Head of caudate nucleus (tissue), 42 donors: ENCODE results near the gene NTRK2.

Experiments
- DNase-seq, 42 donors: peaks; one replicate each; pipeline versions ENCODE4 v3.0.0 to v3.0.0-alpha.2; 2020 to 2021; ENCODE audit warnings: mixed read lengths in 7 of 42
- intact Hi-C: fragments of 100-400 bp; cut with DNase I; formaldehyde crosslinking; loops from one replicate; pipeline ENCODE4 v1.15.0; 2022

Gene NTRK2

GRCh38 chr9:84860249-84861115, 191.0 kb downstream of the NTRK2 start:
- intact Hi-C loops = loop anchor here (10.0 kb wide), 1 partner anchor 64 kb away; no protein-coding TSS in a partner anchor
- peak in 3 of 42 donors; percentile 7 to 20 (median 9) for DNase-seq

- intact Hi-C loops = loop anchor here (10.0 kb wide), 1 partner anchor 63 kb away; no protein-coding TSS in a partner anchor
- no peak for DNase-seq
Measured at GRCh38 chr9:84861455-84861854, 191.9 kb downstream of the NTRK2 start.

- intact Hi-C loops = loop anchor here (10.0 kb wide), 1 partner anchor 62 kb away; no protein-coding TSS in a partner anchor
- no peak for DNase-seq
Measured at GRCh38 chr9:84862308-84862707, 192.8 kb downstream of the NTRK2 start.

- peak in 9 of 42 donors; percentile 6 to 67 (median 32) for DNase-seq
- intact Hi-C loops = loop anchor here (10.0 kb wide), 1 partner anchor 62 kb away; no protein-coding TSS in a partner anchor
Measured at GRCh38 chr9:84862810-84863287, 193.3 kb downstream of the NTRK2 start.

GRCh38 chr9:84863372-84863771, 193.8 kb downstream of the NTRK2 start:
- intact Hi-C loops = loop anchor here (10.0 kb wide), 1 partner anchor 61 kb away; no protein-coding TSS in a partner anchor
- DNase-seq = no peak

GRCh38 chr9:84866396-84867175, 197.1 kb downstream of the NTRK2 start:
- no peak for DNase-seq
- intact Hi-C loops = loop anchor here (10.0 kb wide), 1 partner anchor 58 kb away; no protein-coding TSS in a partner anchor

GRCh38 chr9:84867186-84867585, 197.7 kb downstream of the NTRK2 start:
- no peak for DNase-seq
- intact Hi-C loops = loop anchor here (10.0 kb wide), 1 partner anchor 58 kb away; no protein-coding TSS in a partner anchor

GRCh38 chr9:84869091-84869490, 199.6 kb downstream of the NTRK2 start:
- no peak for DNase-seq
- intact Hi-C loops = loop anchor here (10.0 kb wide), 1 partner anchor 56 kb away; no protein-coding TSS in a partner anchor

GRCh38 chr9:84871983-84872382, 202.5 kb downstream of the NTRK2 start:
- no peak for DNase-seq
- intact Hi-C loops = no loop called here

GRCh38 chr9:84874022-84874421, 204.5 kb downstream of the NTRK2 start:
- DNase-seq = no peak
- intact Hi-C loops = no loop called here

- DNase-seq = no peak
- intact Hi-C loops = no loop called here
Measured at GRCh38 chr9:84874596-84874995, 205.1 kb downstream of the NTRK2 start.

- intact Hi-C loops = no loop called here
Measured at GRCh38 chr9:84875193-84875592, 205.7 kb downstream of the NTRK2 start.

GRCh38 chr9:84879631-84880030, 210.1 kb downstream of the NTRK2 start:
- intact Hi-C loops = no loop called here
- DNase-seq = no peak

More at GRCh38 chr9:84875193-84875592, 205.7 kb downstream of the NTRK2 start:
- no peak for DNase-seq

GRCh38 chr9:84880835-84881234, 211.3 kb downstream of the NTRK2 start:
- intact Hi-C loops = no loop called here
- no peak for DNase-seq

GRCh38 chr9:84886866-84887265, 217.3 kb downstream of the NTRK2 start:
- peak in 11 of 42 donors; percentile 8 to 66 (median 28) for DNase-seq
- intact Hi-C loops = no loop called here

GRCh38 chr9:84891924-84892323, 222.4 kb downstream of the NTRK2 start:
- DNase-seq = no peak
- intact Hi-C loops = no loop called here

GRCh38 chr9:84893419-84894128, 224.0 kb downstream of the NTRK2 start:
- no peak for DNase-seq
- intact Hi-C loops = no loop called here

- intact Hi-C loops = no loop called here
- DNase-seq = no peak
Measured at GRCh38 chr9:84894859-84895258, 225.3 kb downstream of the NTRK2 start.
